Measurements from ENCODE around the gene DIPK2B.

The DIPK2B gene

GRCh38 chrX:45164995-45165394 is 35.7 kb downstream of the DIPK2B start:
- no peaks in the 10 kb centered on the region for H3K27me3 ChIP-seq (ENCODE audit: insufficient read depth, low read length, poor library complexity, severe bottlenecking)
- H3K9me2 ChIP-seq (replicated peaks; ENCODE audit: low read depth, low read length): no peaks in the 10 kb centered on the region
- H2AFZ ChIP-seq (ENCODE audit: low read length): no peak overlapping the region
- no peaks in the 10 kb centered on the region for H3K4me1 ChIP-seq (ENCODE audit: insufficient read depth, low read length, poor library complexity, severe bottlenecking)
- no peaks in the 10 kb centered on the region for H3K79me2 ChIP-seq (ENCODE audit: insufficient read depth, low read length)
- H3K36me3 ChIP-seq (ENCODE audit: insufficient read depth, low read length): no peaks in the 10 kb centered on the region
- TF ChIP-seq EZH2phosphoT487 (IDR thresholded peaks at IDR 0.05; ENCODE audit: borderline replicate concordance) (no peak), CTCF (conservative IDR thresholded peaks at IDR 0.05; ENCODE audit: low read length) (no peak)
- no peaks in the 10 kb centered on the region for H4K20me1 ChIP-seq (ENCODE audit: insufficient read depth, low read length, poor library complexity, severe bottlenecking)
- H3K4me2 ChIP-seq (ENCODE audit: low read depth, low read length, poor library complexity, severe bottlenecking): no peak overlapping the region
- no peaks in the 10 kb centered on the region for H3K9me3 ChIP-seq (ENCODE audit: insufficient read depth, low read depth, low read length)
- H3K4me3 ChIP-seq (ENCODE audit: low read length, poor library complexity, severe bottlenecking): no peak overlapping the region
- H3F3A ChIP-seq (ENCODE audit: low read depth): no peaks in the 10 kb centered on the region
- H3K9ac ChIP-seq (ENCODE audit: low read depth, low read length, poor library complexity, severe bottlenecking): no peak overlapping the region

GRCh38 chrX:45164021-45164621 is 36.6 kb downstream of the DIPK2B start:
- Histone ChIP-seq H3K9ac (ENCODE audit: low read depth, low read length, poor library complexity, severe bottlenecking) (no peak overlapping the region), H3K4me3 (ENCODE audit: low read length, poor library complexity, severe bottlenecking) (no peak overlapping the region), H3K9me3 (ENCODE audit: insufficient read depth, low read depth, low read length) (no peaks in the 10 kb centered on the region), H3K36me3 (ENCODE audit: insufficient read depth, low read length) (no peaks in the 10 kb centered on the region), H2AFZ (ENCODE audit: low read length) (no peak overlapping the region), H3K27me3 (ENCODE audit: insufficient read depth, low read length, poor library complexity, severe bottlenecking) (no peaks in the 10 kb centered on the region), H3F3A (ENCODE audit: low read depth) (no peaks in the 10 kb centered on the region), H3K4me1 (ENCODE audit: insufficient read depth, low read length, poor library complexity, severe bottlenecking) (no peaks in the 10 kb centered on the region), H3K79me2 (ENCODE audit: insufficient read depth, low read length) (no peaks in the 10 kb centered on the region), H3K9me2 (replicated peaks; ENCODE audit: low read depth, low read length) (no peaks in the 10 kb centered on the region), H3K4me2 (ENCODE audit: low read depth, low read length, poor library complexity, severe bottlenecking) (no peak overlapping the region), H4K20me1 (ENCODE audit: insufficient read depth, low read length, poor library complexity, severe bottlenecking) (no peaks in the 10 kb centered on the region)
- TF ChIP-seq CTCF (conservative IDR thresholded peaks at IDR 0.05; ENCODE audit: low read length) (no peak), EZH2phosphoT487 (IDR thresholded peaks at IDR 0.05; ENCODE audit: borderline replicate concordance) (no peak)

- Histone ChIP-seq H3F3A (ENCODE audit: low read depth) (no peaks in the 10 kb centered on the region), H3K4me2 (ENCODE audit: low read depth, low read length, poor library complexity, severe bottlenecking) (no peak overlapping the region), H3K4me1 (ENCODE audit: insufficient read depth, low read length, poor library complexity, severe bottlenecking) (no peaks in the 10 kb centered on the region), H3K9ac (ENCODE audit: low read depth, low read length, poor library complexity, severe bottlenecking) (no peak overlapping the region), H3K79me2 (ENCODE audit: insufficient read depth, low read length) (no peaks in the 10 kb centered on the region), H4K20me1 (ENCODE audit: insufficient read depth, low read length, poor library complexity, severe bottlenecking) (no peaks in the 10 kb centered on the region), H3K27me3 (ENCODE audit: insufficient read depth, low read length, poor library complexity, severe bottlenecking) (no peaks in the 10 kb centered on the region), H3K4me3 (ENCODE audit: low read length, poor library complexity, severe bottlenecking) (no peak overlapping the region), H3K9me3 (ENCODE audit: insufficient read depth, low read depth, low read length) (no peaks in the 10 kb centered on the region), H3K9me2 (replicated peaks; ENCODE audit: low read depth, low read length) (no peaks in the 10 kb centered on the region), H2AFZ (ENCODE audit: low read length) (no peak overlapping the region), H3K36me3 (ENCODE audit: insufficient read depth, low read length) (no peaks in the 10 kb centered on the region)
- TF ChIP-seq CTCF (conservative IDR thresholded peaks at IDR 0.05; ENCODE audit: low read length) (no peak), EZH2phosphoT487 (IDR thresholded peaks at IDR 0.05; ENCODE audit: borderline replicate concordance) (no peak)
These were observed 43.0 kb downstream of the DIPK2B start for GRCh38 chrX:45157647-45158046.
